Tibial artery (tissue), 4 donors: Measurements from ENCODE around the gene MPP2.
A peak's percentile ranks its signal among the peaks of the same experiment; 100 is the strongest.
"Not testable (repeated sequence)": the region's sequence is repeated elsewhere in the genome, so short reads cannot be mapped to it uniquely, and the experiment has no call there.

Source experiments
- DNase-seq, 2 donors: peaks; one replicate each; pipeline ENCODE4 v3.0.0-alpha.2; 2019
- H3K27ac ChIP-seq, 2 donors: fragments of 200-600 bp; sonication (generic) in 1 of 2; 1 replicate in 1 of 2; 2 replicates in 1 of 2; pipeline ENCODE4 v1.5.1; 2018 to 2019; ENCODE audit warnings: mild to moderate bottlenecking in 1 of 2
- H3K27me3 ChIP-seq, 2 donors: fragments of 200-600 bp; sonication (generic) in 1 of 2; one replicate each; pipeline versions ENCODE4 v1.5.1 to v1.6.0; 2016 to 2019
- H3K36me3 ChIP-seq, 3 donors: fragments of 200-600 bp; sonication (generic) in 2 of 3; one replicate each; pipeline ENCODE4 v1.5.1; 2016 to 2019; ENCODE audit warnings: mild to moderate bottlenecking in 2 of 3
- H3K4me1 ChIP-seq, 4 donors: fragments of 200-600 bp; sonication (generic) in 2 of 4; 1 replicate in 3 of 4; 2 replicates in 1 of 4; pipeline ENCODE4 v1.5.1; 2016 to 2019
- H3K4me3 ChIP-seq, 2 donors: fragments of 200-600 bp; sonication (generic) in 1 of 2; 1 replicate in 1 of 2; 2 replicates in 1 of 2; pipeline ENCODE4 v1.5.1; 2018 to 2019; ENCODE audit warnings: mild to moderate bottlenecking in 2 of 2
- H3K9me3 ChIP-seq, 3 donors: fragments of 200-600 bp; sonication (generic) in 1 of 3; one replicate each; pipeline ENCODE4 v1.5.1; 2016 to 2019
- intact Hi-C: fragments of 100-400 bp; cut with DNase I; formaldehyde crosslinking; loops from one replicate; pipeline ENCODE4 v1.15.0; 2023; ENCODE audit warnings: low total_unique reads
- TF ChIP-seq, protein P1 (sequence below), 2 experiments: fragments of 200-600 bp in 1 of 2; fragments of 450-650 bp in 1 of 2; IDR thresholded peaks; one replicate each; pipeline ENCODE4 v1.5.1; 2017 to 2019; ENCODE audit warnings: antibody characterized with exemption in 2 of 2, mild to moderate bottlenecking in 1 of 2, moderate library complexity in 1 of 2

The MPP2 gene

DNA sequence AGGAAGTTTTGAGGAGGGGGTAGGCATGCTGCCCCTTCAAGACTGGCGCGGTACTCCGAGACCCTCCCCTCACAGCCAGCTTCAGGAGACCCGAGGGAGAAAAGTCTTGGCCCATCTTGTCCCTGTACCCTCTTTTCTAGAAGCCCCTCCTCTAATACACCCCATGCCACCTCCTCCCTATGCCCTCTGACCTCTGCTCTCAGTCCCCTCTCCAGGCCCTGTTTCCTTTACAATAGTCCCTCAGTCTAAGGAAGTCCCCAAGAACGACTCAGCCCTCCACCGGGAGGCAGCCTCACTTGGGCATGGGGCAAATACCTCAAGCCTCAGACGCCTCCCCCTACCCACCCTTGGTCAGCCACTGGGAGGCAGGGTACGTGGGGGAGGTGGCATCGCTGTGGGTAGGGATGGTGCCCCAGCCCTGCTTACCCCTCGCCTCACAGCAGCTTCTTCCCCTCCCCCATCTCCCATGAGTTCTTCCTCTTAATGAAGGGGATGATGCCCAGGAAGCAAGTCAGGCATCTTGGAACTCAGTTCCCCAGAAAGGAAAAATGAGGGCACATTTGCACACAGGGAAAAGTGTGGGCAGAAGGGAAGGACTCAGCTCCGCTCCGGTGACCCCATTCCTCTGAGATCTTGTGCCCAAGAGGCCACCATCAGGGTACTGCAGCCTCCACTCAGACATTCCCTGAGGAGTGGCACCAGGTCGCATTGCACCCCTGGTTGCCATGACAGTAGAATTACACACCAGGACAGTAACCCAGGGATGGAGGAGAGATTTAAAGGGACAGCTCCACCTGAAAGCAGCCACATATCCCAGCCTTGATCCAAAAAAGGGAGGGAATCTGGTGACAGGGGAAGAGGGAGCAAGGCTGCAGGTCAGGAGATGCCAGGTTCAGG lies 6.2 kb downstream of the MPP2 start:
- peaks cover 0 to 8% (median 6%) of the 10 kb centered on the region in 3 donors for H3K36me3 ChIP-seq
- H3K27ac ChIP-seq = no peak overlapping the region
- H3K4me1 ChIP-seq = peaks cover 0 to 30% (median 24%) of the 10 kb centered on the region in 4 donors
- DNase-seq = no peak
- H3K27me3 ChIP-seq = no peaks in the 10 kb centered on the region
- H3K4me3 ChIP-seq = peak overlapping the region; percentile 39 to 47
- TF ChIP-seq, protein P1, sequence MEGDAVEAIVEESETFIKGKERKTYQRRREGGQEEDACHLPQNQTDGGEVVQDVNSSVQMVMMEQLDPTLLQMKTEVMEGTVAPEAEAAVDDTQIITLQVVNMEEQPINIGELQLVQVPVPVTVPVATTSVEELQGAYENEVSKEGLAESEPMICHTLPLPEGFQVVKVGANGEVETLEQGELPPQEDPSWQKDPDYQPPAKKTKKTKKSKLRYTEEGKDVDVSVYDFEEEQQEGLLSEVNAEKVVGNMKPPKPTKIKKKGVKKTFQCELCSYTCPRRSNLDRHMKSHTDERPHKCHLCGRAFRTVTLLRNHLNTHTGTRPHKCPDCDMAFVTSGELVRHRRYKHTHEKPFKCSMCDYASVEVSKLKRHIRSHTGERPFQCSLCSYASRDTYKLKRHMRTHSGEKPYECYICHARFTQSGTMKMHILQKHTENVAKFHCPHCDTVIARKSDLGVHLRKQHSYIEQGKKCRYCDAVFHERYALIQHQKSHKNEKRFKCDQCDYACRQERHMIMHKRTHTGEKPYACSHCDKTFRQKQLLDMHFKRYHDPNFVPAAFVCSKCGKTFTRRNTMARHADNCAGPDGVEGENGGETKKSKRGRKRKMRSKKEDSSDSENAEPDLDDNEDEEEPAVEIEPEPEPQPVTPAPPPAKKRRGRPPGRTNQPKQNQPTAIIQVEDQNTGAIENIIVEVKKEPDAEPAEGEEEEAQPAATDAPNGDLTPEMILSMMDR (IDR thresholded peaks at IDR 0.05) = no peak
- H3K9me3 ChIP-seq = no peaks in the 10 kb centered on the region
- intact Hi-C loops = no loop called here

DNA sequence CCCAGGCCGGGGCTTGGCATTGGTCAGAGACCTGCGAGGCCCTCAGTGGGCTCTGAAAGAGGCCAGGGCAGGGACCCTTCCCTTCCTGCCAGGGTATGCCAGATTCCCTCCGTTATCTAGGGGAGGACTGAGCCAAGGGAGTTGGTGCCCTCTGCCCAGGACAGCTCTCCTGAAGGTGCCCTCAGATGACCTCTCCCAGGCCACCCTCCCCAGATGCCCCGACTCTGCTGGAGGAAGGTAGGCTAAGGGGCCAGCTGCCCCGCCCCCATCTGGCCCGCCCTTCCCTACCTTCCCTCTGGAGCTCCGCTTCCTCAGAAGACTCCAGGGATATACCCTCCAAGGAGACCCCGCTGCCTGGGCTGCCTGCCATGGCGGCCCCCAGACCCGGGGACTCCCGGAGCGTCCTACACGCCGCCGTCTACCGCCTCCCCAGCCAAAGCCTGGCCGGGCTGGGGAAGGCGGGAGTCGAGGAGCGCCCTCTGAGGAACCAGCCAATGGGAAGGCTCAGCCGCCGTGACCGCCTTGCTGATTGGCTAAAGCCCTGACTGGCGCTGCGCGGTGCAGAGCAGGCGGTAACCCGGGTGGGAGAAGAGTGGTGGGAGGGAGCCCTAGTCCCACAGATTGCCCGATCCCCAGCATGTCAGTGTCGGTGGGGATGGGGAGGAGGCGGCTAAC lies 7.0 kb downstream of the MPP2 start:
- no peaks in the 10 kb centered on the region for H3K27me3 ChIP-seq
- peak overlapping the region; percentile 39 to 47 for H3K4me3 ChIP-seq
- intact Hi-C loops = no loop called here
- H3K36me3 ChIP-seq = peaks cover 0 to 11% (median 8%) of the 10 kb centered on the region in 3 donors
- no peak overlapping the region for H3K27ac ChIP-seq
- no peaks in the 10 kb centered on the region for H3K9me3 ChIP-seq
- TF ChIP-seq, protein P1 (IDR thresholded peaks at IDR 0.05) = no peak
- H3K4me1 ChIP-seq = peaks cover 0 to 22% (median 16%) of the 10 kb centered on the region in 4 donors
- peak; percentile 69 to 87 for DNase-seq

DNA sequence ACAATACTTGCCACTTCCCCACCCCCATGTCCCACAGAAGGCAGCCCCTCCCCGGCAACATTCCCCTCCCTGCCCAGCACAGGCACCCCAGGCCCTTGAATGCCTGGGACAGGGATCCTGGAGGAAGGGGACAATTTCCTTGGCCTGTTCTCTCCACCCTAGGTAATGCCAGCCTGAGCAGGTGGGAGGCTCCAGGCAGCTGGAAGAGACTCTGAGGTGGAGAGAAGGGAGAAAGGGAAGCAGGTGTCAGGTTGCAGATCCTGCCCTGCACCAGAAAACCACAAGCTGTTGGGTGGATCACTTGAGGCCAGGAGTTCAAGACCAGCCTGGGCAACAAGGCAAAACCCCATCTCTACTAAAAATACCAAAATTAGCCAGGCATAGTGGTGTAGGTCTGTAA lies 8.9 kb downstream of the MPP2 start:
- Histone ChIP-seq H3K4me1 (peaks cover 0 to 18% (median 14%) of the 10 kb centered on the region in 4 donors), H3K4me3 (no peak overlapping the region), H3K36me3 (peaks cover 0 to 19% (median 8%) of the 10 kb centered on the region in 3 donors), H3K9me3 (no peaks in the 10 kb centered on the region), H3K27ac (no peak overlapping the region), H3K27me3 (no peaks in the 10 kb centered on the region)
- TF ChIP-seq, protein P1 (IDR thresholded peaks at IDR 0.05) = no peak
- DNase-seq = no peak
- intact Hi-C loops = no loop called here

DNA sequence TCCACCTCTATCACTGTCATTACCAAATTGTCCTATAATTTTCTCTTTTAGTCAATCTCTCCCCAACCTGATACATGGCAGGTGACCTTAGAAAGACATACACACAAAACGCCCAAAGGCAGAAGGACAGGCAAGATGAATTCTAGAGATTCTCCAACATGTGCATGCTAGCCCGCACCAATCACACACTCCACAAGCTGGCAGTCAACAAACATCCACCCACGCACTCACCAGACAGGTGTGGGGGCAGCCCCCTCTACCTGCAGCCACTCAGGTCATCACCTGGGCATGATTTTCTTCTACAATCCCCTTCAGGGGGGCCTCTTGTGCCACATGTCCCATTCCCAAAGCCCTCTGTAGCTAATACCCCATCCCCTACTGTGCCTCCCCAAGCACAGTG lies 9.5 kb downstream of the MPP2 start:
- Histone ChIP-seq H3K27me3 (no peaks in the 10 kb centered on the region), H3K36me3 (peaks cover 0 to 22% (median 8%) of the 10 kb centered on the region in 3 donors), H3K4me1 (peaks cover 0 to 18% (median 14%) of the 10 kb centered on the region in 4 donors), H3K4me3 (no peak overlapping the region), H3K27ac (no peak overlapping the region), H3K9me3 (no peaks in the 10 kb centered on the region)
- TF ChIP-seq, protein P1 (IDR thresholded peaks at IDR 0.05) = no peak
- no peak for DNase-seq
- intact Hi-C loops = no loop called here

DNA sequence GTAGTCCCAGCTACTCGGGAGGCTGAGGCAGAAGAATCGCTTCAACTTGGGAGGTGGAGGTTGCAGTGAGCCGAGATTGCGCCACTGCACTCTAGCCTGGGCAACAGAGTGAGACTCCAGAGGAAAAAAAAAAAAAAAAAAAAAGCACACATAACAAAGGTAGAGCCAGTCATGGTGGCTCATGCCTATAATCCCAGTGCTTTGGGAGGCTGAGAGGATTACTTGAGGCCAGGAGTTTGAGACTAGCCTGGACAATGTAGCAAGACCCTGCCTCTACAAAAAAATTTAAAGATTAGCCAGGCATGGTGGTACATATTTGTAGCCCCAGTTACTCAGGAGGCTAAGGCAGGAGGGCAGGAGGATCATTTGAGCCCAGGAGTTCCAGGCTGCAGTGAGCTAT lies 12.8 kb downstream of the MPP2 start:
- H3K36me3 ChIP-seq = peaks cover 0 to 22% (median 12%) of the 10 kb centered on the region in 3 donors
- H3K9me3 ChIP-seq, H3K27ac ChIP-seq, H3K4me3 ChIP-seq, H3K4me1 ChIP-seq, H3K27me3 ChIP-seq, intact Hi-C loops, DNase-seq: not testable (repeated sequence)

DNA sequence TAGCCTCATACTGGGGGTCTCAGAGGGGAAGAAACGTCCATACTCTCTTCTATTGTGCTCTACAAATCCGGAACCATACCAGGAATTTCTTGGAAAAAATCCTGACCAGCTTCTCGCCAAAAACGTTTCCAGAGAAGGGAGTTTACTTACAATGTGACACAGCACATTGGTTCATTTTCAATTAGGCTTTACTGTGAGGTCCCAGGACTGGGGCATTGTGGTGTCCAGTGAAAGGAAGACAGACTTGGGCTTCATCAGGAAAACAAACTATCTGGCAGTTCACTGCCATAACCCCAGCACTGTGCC lies 14.7 kb downstream of the MPP2 start:
- Histone ChIP-seq H3K4me1 (no peaks in the 10 kb centered on the region), H3K27ac (no peak overlapping the region), H3K36me3 (peaks cover 0 to 22% (median 9%) of the 10 kb centered on the region in 3 donors), H3K4me3 (no peak overlapping the region), H3K27me3 (no peaks in the 10 kb centered on the region), H3K9me3 (no peaks in the 10 kb centered on the region)
- TF ChIP-seq, protein P1 (IDR thresholded peaks at IDR 0.05) = no peak
- no peak for DNase-seq
- intact Hi-C loops = no loop called here
